K562 (cell line): ENCODE data around the gene CNIH4. TPM values are rescaled to one million over a fixed set of nuclear protein-coding genes. Genes with fewer than 3 reads are reported as not detected.

ENCODE experiments used
- BMI1 ChIP-seq: fragments of 150-350 bp; IDR thresholded peaks from 2 replicates; pipeline ENCODE4 v1.6.1; 2014; ENCODE audit warnings: low read length
- CTBP1 ChIP-seq: fragments of 450-650 bp; IDR thresholded peaks from 2 replicates; pipeline ENCODE4 v1.6.1; 2016; ENCODE audit warnings: borderline replicate concordance
- GTF2F1 ChIP-seq: IDR thresholded peaks from 2 replicates; pipeline ENCODE4 v1.6.1; 2011; ENCODE audit warnings: low read depth, low read length, improper control_type of control experiment
- HIVEP1 ChIP-seq: fragments of 250-450 bp; sonication (Bioruptor Pico); IDR thresholded peaks from 2 replicates; pipeline ENCODE4 v1.4.0; 2020; ENCODE audit warnings: mild to moderate bottlenecking
- HMG20B ChIP-seq: fragments of 250-450 bp; sonication (Bioruptor Pico); IDR thresholded peaks from 2 replicates; pipeline ENCODE4 v1.5.0; 2021; ENCODE audit warnings: mild to moderate bottlenecking
- HSF4 ChIP-seq: fragments of 250-450 bp; sonication (Bioruptor Pico); IDR thresholded peaks from 2 replicates; pipeline ENCODE4 v2.1.2; 2022; ENCODE audit warnings: mild to moderate bottlenecking, moderate library complexity, borderline replicate concordance
- JUN ChIP-seq, 2 experiments: sonication (generic) in 1 of 2; formaldehyde crosslinking in 1 of 2; IDR thresholded peaks; 2 replicates each; pipeline versions ENCODE4 v1.6.1 to v1.8.0; 2012 to 2022; ENCODE audit warnings: borderline replicate concordance in 2 of 2, mild to moderate bottlenecking in 2 of 2, improper control_type of control experiment in 1 of 2, low read depth in 1 of 2, low read length in 1 of 2, missing genetic modification reagents in 1 of 2
- LEF1 ChIP-seq: fragments of 450-650 bp; IDR thresholded peaks from 2 replicates; pipeline ENCODE4 v1.6.1; 2016; ENCODE audit warnings: mild to moderate bottlenecking
- MCM5 ChIP-seq: fragments of 450-650 bp; IDR thresholded peaks from 2 replicates; pipeline ENCODE4 v1.6.1; 2016; ENCODE audit warnings: low read depth
- MYC ChIP-seq, 2 experiments: fragments of 250-450 bp in 1 of 2; sonication (Bioruptor Pico) in 1 of 2; IDR thresholded peaks; 2 replicates each; pipeline versions ENCODE4 v1.5.1 to v1.6.1; 2012 to 2021; ENCODE audit warnings: low read depth in 2 of 2, borderline replicate concordance in 1 of 2, improper control_type of control experiment in 1 of 2, low read length in 1 of 2, mild to moderate bottlenecking in 1 of 2, moderate library complexity in 1 of 2
- TCF7L2 ChIP-seq: fragments of 150-350 bp; IDR thresholded peaks from 2 replicates; pipeline ENCODE4 v1.6.1; 2016; ENCODE audit warnings: low read depth, mild to moderate bottlenecking, low read length, moderate library complexity
- ZBTB7A ChIP-seq: IDR thresholded peaks from 2 replicates; pipeline ENCODE4 v1.6.1; 2011; ENCODE audit warnings: low read depth, mild to moderate bottlenecking, low read length, moderate library complexity, borderline replicate concordance; ENCODE audit not compliant: control insufficient read depth
- ZBTB8A ChIP-seq: fragments of 450-650 bp; IDR thresholded peaks from 2 replicates; pipeline ENCODE4 v1.6.1; 2018; ENCODE audit warnings: mild to moderate bottlenecking, moderate library complexity; ENCODE audit not compliant: partially characterized antibody
- ZFP1 ChIP-seq: fragments of 450-650 bp; formaldehyde crosslinking; IDR thresholded peaks from 2 replicates; pipeline ENCODE4 v1.4.0; 2020; ENCODE audit warnings: mild to moderate bottlenecking, mixed read lengths
- ZNF695 ChIP-seq: fragments of 450-650 bp; formaldehyde crosslinking; IDR thresholded peaks from 2 replicates; pipeline ENCODE4 v1.4.0; 2020; ENCODE audit warnings: mild to moderate bottlenecking, moderate library complexity
- polyA plus RNA-seq, 8 experiments: library from polyadenylated mRNA; depleted of rRNA in 4 of 8; stranded (reverse) in 5 of 8; unstranded in 3 of 8; fragments of >200 nt; fragmentation: Nextera tagmentation in 2 of 8; fragmentation: Illumina TruSeq in 1 of 8; extraction: Ambion mirVana in 2 of 8; extraction: Trizol in 1 of 8; gene quantifications; 2 replicates each; pipeline versions ENCODE4 v1.2.1 to v1.2.3, GENCODE V29; 2011 to 2014; ENCODE audit warnings: inconsistent platforms in 1 of 8, missing spikeins in 1 of 8
- total RNA-seq, 7 experiments: library from RNA; depleted of rRNA in 6 of 7; stranded (reverse); fragments of >200 nt in 6 of 7; fragmentation: Illumina TruSeq in 2 of 7; extraction: Trizol in 2 of 7; gene quantifications; 2 replicates each; pipeline versions ENCODE4 v1.2.1 to v1.2.3, GENCODE V29; 2011 to 2021; ENCODE audit warnings: low replicate concordance in 1 of 7
- TF ChIP-seq, protein P1 (sequence below): fragments of 450-650 bp; IDR thresholded peaks from 2 replicates; pipeline ENCODE4 v1.6.1; 2018; ENCODE audit not compliant: partially characterized antibody
- TF ChIP-seq, protein P2 (sequence below): sonication (generic); formaldehyde crosslinking; IDR thresholded peaks from 2 replicates; pipeline ENCODE4 v1.8.0; 2022; ENCODE audit warnings: mild to moderate bottlenecking, missing genetic modification reagents
- TF ChIP-seq, protein P3 (sequence below): fragments of 450-650 bp; formaldehyde crosslinking; IDR thresholded peaks from 2 replicates; pipeline ENCODE4 v1.4.0; 2022; ENCODE audit warnings: missing genetic modification characterization
- TF ChIP-seq, protein P4 (sequence below): fragments of 450-650 bp; formaldehyde crosslinking; IDR thresholded peaks from 2 replicates; pipeline ENCODE4 v1.4.0; 2020; ENCODE audit warnings: mild to moderate bottlenecking, moderate library complexity

The CNIH4 gene
- total and polyA plus RNA-seq, 9 of the 15 experiments (the other 6 are each of a cell fraction or from before 2014, with no cell fraction given) = 41.3 to 266 (median 61.1) TPM

DNA sequence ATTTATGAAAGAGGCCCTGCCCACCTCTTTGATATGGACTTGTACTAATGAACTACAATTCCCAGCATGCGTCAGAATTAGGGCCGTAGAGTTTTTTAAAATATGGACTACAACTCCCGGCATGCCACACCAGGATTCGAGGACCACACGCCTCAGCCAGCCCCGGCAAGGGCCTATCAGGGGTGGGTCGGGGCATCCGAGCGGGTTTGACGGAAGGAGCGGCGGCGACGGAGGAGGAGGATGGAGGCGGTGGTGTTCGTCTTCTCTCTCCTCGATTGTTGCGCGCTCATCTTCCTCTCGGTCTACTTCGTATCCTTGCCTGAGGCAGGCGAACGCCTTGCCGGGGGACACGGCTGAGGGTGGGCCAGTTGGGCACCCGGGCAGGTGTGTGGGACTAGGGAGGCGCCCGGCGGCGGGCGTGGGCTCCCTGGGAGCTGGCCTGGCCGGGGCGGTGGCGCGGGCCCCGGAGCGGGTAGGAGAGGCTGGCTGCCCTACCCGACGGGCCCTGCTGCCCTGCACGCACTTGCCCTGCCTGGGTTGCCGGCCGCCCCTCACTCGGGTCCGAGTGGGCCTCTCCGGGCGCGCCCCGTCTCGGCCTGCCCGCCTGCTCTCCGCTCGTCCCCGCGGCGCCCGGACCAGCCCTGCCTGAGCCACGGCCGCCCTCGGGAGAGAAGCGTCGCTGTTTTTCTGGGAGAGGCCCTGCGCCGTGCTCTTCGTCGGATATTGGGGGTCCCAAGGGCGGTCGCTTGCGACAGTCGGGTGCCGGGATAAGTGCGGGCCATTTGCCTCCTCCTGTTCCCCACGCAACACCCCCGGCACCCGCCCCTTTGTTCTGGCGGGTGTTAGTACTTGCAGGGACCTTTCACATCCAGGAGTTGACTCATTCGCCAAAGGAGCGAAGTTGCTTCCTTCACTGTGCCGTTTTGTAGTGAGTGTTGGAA, at the start of gene CNIH4 (continued):
- TF ChIP-seq, protein P1, sequence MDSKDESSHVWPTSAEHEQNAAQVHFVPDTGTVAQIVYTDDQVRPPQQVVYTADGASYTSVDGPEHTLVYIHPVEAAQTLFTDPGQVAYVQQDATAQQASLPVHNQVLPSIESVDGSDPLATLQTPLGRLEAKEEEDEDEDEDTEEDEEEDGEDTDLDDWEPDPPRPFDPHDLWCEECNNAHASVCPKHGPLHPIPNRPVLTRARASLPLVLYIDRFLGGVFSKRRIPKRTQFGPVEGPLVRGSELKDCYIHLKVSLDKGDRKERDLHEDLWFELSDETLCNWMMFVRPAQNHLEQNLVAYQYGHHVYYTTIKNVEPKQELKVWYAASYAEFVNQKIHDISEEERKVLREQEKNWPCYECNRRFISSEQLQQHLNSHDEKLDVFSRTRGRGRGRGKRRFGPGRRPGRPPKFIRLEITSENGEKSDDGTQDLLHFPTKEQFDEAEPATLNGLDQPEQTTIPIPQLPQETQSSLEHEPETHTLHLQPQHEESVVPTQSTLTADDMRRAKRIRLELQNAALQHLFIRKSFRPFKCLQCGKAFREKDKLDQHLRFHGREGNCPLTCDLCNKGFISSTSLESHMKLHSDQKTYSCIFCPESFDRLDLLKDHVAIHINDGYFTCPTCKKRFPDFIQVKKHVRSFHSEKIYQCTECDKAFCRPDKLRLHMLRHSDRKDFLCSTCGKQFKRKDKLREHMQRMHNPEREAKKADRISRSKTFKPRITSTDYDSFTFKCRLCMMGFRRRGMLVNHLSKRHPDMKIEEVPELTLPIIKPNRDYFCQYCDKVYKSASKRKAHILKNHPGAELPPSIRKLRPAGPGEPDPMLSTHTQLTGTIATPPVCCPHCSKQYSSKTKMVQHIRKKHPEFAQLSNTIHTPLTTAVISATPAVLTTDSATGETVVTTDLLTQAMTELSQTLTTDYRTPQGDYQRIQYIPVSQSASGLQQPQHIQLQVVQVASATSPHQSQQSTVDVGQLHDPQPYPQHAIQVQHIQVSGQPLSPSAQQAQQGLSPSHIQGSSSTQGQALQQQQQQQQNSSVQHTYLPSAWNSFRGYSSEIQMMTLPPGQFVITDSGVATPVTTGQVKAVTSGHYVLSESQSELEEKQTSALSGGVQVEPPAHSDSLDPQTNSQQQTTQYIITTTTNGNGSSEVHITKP = no peak
- TF ChIP-seq CTBP1 (peak; percentile 91), HMG20B (CRISPR knock-in tag) (no peak), HSF4 (CRISPR knock-in tag) (no peak), BMI1 (no peak), ZBTB7A (peak; percentile 63; the same call in 1 of the 2 replicates), ZFP1 (CRISPR knock-in tag) (no peak), LEF1 (no peak), JUN (IDR thresholded peaks at IDR 0.05; ENCODE audit: borderline replicate concordance, low read depth, low read length) (peak; percentile 49; the same call in 1 of the 2 replicates), JUN (CRISPR knock-in tag; IDR thresholded peaks at IDR 0.05; ENCODE audit: borderline replicate concordance) (0 out of 2 replicates have a peak, but pooled peaks have one; percentile 9), HIVEP1 (CRISPR knock-in tag) (no peak), GTF2F1 (peak; percentile 4; the same call in 1 of the 2 replicates), MCM5 (no peak), ZBTB8A (no peak), MYC (IDR thresholded peaks at IDR 0.05; ENCODE audit: low read depth, low read length) (peak; percentile 80), MYC (CRISPR knock-in tag; IDR thresholded peaks at IDR 0.05; ENCODE audit: borderline replicate concordance, low read depth) (no peak), ZNF695 (CRISPR knock-in tag) (no peak), TCF7L2 (no peak)
- TF ChIP-seq, protein P2, sequence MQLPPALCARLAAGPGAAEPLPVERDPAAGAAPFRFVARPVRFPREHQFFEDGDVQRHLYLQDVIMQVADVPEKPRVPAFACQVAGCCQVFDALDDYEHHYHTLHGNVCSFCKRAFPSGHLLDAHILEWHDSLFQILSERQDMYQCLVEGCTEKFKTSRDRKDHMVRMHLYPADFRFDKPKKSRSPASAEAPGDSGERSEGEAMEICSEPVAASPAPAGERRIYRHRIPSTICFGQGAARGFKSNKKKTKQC (CRISPR knock-in tag) = no peak
- TF ChIP-seq, protein P3, sequence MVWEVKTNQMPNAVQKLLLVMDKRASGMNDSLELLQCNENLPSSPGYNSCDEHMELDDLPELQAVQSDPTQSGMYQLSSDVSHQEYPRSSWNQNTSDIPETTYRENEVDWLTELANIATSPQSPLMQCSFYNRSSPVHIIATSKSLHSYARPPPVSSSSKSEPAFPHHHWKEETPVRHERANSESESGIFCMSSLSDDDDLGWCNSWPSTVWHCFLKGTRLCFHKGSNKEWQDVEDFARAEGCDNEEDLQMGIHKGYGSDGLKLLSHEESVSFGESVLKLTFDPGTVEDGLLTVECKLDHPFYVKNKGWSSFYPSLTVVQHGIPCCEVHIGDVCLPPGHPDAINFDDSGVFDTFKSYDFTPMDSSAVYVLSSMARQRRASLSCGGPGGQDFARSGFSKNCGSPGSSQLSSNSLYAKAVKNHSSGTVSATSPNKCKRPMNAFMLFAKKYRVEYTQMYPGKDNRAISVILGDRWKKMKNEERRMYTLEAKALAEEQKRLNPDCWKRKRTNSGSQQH (CRISPR knock-in tag) = no peak; the same call in 1 of the 2 replicates
- TF ChIP-seq, protein P4, sequence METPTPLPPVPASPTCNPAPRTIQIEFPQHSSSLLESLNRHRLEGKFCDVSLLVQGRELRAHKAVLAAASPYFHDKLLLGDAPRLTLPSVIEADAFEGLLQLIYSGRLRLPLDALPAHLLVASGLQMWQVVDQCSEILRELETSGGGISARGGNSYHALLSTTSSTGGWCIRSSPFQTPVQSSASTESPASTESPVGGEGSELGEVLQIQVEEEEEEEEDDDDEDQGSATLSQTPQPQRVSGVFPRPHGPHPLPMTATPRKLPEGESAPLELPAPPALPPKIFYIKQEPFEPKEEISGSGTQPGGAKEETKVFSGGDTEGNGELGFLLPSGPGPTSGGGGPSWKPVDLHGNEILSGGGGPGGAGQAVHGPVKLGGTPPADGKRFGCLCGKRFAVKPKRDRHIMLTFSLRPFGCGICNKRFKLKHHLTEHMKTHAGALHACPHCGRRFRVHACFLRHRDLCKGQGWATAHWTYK (CRISPR knock-in tag) = 0 out of 2 replicates have a peak, but pooled peaks have one; percentile 44
